Measurements from ENCODE around the gene IFT81.

GRCh38 chr12:110126557-110126956 is 2.4 kb downstream of the IFT81 start:
- no peak for TF ChIP-seq CTCF (IDR thresholded peaks at IDR 0.05; ENCODE audit: low read length)
- no peak for TF ChIP-seq EZH2 (optimal IDR thresholded peaks at IDR 0.05; ENCODE audit: low read depth, low read length)
- TF ChIP-seq EZH2phosphoT487 (IDR thresholded peaks at IDR 0.05; ENCODE audit: low read length) = no peak
